Stimulated activated CD4-positive, alpha-beta T cell treated with anti-CD3 and anti-CD28 coated beads, TNF-alpha, amount 100 ng/mL, for 48 hours (primary cell): Measurements from ENCODE around the gene ARRDC1.
"Not testable (repeated sequence)": the region's sequence is repeated elsewhere in the genome, so short reads cannot be mapped to it uniquely, and the experiment has no call there.

ENCODE experiments used
- DNase-seq, 3 donors: peaks; one replicate each; pipeline ENCODE4 v3.0.0-alpha.2; 2020; ENCODE audit warnings: low read depth in 3 of 3

Gene ARRDC1, protein sequence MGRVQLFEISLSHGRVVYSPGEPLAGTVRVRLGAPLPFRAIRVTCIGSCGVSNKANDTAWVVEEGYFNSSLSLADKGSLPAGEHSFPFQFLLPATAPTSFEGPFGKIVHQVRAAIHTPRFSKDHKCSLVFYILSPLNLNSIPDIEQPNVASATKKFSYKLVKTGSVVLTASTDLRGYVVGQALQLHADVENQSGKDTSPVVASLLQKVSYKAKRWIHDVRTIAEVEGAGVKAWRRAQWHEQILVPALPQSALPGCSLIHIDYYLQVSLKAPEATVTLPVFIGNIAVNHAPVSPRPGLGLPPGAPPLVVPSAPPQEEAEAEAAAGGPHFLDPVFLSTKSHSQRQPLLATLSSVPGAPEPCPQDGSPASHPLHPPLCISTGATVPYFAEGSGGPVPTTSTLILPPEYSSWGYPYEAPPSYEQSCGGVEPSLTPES

DNA sequence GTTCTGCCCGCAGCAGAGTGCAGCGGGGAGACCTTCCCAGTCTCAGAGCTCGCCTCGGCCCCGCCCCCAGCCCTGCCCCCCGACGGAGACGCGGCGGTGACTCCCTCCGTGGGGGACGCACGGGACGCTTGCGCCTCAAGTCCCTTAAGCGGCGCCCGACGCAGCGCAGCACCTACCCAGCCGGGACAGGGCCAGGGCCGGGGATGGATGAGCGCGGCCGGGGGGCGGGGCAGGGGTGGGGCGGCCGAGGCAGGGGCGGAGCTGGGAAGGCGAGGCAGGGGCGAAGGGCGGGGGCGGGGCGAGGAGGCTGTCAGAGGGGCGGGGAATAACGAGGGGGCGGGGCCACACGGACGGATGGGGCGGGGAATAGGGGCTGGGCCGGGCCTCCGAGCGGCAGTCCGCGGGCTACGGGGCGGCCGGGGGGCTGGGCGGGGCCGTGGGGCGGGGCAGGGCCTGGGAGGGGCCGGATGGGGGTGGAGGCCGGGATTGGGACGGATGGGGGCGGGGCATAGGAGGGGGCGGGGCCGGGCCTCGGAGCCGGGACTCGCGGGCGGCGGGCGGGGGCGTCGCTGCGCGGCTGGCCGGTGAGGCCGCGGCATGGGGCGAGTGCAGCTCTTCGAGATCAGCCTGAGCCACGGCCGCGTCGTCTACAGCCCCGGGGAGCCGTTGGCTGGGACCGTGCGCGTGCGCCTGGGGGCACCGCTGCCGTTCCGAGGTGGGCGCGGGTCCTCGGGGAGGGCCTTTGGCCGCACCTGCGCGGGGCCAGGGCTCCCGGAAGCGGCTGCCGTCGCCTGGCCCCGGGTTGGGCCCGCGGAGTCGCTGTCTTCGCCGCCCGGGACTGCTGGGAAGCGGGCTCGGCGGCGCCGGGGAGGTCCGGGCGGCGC is at the start of gene ARRDC1:
ARRDC1 (plus strand) TSS at position 566 of the 884 bp plus-strand sequence; CDS start at position 598, 32 bp downstream.
- peak; percentile 86 to 94 (median 90) for DNase-seq

DNA sequence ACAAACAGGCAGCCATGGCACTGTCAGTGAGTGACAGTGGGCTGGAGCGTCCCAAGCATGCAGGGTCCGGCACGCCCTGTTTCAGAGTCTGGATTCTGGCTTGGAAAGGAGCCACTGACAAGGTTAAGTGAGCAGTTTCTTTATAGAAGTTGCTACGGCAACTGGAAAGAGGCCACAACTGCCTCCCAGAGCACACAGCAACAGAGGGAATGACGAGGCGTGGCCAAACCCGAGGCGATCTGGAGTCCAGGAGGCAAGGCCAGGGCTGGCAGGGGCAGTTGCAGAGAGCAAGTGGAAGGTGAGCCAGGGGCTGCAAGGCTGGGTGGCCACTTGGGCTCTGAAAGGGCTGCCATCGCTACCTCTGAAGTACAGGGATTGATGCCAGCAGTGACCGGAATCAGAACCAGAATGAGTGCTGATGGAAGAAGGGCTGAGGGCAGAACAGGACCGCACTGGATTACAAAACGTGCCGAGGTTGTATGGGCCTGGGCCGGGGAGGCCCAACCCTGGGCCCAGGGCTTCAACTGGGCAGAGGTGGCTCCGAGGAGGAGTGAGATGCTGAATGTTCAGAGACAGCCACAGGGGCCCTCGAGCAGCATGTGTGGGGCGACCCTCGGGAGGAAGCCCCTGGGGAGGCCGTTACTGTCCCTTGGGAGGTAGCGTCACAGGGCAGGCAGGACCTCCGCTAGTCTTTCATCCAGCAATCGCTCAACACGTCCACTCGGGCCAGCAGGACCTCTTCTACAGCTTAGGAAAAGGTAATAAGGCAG is 49.2 kb upstream of the ARRDC1 start:
- no peak for DNase-seq

DNA sequence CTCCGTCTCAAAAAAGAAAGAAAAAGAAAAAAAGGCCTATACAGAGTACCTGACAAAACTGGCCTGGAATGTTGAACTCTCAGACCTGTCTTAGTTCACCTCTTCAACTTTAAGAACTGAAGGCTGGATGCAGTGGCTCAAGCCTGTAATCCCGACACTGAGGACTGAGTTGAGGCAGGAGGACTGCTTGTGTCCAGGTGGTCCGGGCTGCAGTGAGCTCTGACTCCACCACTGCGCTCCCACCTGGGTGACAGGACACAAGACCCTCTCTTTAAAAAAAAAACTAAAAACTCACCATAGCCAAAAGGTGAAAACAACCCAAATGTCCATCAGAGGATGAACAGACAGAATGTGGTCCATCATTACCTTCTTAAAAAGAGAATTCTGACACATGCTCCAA is 47.4 kb upstream of the ARRDC1 start:
- no peak for DNase-seq

GRCh38 chr9:137564134-137564533 is 41.4 kb upstream of the ARRDC1 start:
- no peak for DNase-seq

DNA sequence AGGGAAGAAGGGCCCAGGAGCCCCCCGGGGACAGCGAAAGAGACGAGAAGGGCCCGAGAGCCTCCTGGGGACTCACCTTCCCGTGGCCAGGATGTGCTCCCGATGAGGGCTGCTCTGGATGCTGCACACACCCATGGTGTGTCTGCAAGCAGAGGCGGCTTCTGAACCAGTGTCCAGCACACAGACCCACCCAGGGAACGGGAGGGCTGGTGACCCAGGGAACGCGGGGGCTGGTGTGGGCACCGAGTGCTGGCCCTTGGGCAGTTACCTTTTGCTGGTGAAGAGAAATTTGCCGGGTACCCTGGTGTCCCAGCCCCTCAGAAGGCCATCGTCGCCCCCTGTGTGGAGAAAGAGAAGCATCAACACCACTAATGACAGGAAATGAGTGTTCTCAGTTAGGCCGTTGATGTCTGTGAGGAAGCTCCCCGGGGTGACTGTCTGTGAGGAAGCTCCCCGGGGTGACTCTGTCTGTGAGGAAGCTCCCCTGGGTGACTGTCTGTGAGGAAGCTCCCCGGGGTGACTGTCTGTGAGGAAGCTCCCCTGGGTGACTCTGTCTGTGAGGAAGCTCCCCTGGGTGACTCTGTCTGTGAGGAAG is 40.6 kb upstream of the ARRDC1 start:
- no peak for DNase-seq

DNA sequence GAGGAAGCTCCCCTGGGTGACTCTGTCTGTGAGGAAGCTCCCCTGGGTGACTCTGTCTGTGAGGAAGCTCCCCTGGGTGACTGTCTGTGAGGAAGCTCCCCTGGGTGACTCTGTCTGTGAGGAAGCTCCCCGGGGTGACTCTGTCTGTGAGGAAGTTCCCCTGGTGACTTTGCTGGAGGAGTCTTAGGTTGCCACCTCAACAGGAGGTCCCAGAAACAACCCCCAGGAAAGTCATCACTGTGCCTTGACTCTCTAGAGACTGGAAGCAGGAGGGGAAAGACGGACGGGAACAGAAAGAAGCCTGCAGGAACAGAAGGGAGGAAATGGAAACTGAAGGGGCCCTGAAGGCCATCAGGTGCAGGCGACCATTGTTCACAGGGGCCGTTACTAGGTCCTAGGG is 37.0 kb upstream of the ARRDC1 start:
- DNase-seq = not testable (repeated sequence)

DNA sequence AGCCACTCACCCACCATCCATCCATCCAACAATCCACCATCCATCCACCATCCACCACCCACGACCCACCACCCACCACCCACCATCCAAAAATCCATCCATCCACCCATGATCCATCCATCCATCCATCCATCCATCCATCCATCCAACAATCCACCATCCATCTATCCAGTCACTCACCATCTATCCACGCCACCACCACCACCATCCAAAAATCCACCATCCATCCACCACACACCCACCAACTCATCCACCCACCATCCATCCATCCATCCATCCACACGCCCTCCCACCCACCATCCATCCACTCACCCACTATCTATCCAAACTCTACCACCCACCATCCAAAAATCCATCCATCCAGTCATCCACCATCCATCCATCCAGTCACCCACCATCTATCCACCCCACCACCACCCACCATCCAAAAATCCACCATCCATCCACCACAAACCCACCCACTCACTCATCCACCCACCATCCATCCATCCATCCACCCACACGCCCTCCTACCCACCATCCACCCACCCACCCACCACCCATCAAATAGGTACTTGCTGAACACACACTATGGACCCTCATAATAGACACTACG is 35.8 kb upstream of the ARRDC1 start:
- no peak for DNase-seq

DNA sequence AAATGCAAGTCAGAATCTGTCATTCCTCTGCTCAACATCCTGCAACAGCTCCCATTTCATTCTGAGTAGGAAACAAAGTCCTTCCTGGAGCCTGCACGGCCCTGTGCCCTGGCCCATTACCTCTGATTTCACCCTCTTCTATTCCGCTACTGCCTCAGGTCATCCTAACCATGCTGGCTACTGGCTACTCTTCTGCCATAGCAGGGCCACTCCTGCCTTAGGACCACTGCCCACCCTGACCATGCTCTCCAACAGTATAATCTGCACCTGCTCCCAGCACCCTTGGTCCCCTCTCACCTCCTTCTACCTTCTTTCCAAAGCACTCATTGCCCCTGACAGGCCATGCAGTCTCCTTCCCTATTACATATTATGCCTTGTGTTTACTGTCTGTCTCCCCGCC is 34.9 kb upstream of the ARRDC1 start:
- DNase-seq = no peak

DNA sequence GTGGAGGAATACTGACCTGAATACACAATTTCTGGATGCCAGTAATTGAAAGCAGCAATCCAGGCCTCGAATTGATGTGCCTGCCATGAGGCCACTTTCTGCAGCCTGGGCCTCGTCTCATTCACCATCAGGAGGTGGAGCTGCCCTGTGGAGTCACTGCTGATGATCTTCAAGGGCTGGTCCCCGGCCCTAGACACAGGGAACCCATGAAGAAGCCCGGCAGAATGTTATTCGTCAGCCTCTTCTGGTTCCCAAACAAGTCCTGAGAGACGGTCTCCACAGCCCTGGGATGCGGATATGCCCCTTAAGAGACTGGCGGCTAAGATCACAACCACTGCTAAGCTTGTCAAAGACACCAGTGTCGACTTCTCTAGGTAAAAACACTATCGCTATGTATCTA is 31.3 kb upstream of the ARRDC1 start:
- DNase-seq = no peak

DNA sequence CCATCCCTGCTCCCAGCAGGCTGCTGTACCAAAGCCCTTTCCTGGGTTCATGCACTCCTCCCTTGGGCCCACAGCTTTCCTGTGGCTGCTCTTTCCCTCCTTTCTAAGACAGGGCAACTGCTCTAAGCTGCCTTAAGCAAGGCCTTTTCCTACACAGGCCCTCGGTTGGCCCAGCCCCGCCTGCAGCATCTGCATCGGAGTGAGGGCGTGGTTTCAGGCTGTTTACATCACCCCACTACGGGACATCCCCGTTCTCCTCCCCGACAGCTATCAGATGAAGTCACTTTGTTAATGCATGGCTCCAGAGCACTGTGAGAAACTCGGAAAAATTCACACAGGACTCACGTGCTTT is 30.1 kb upstream of the ARRDC1 start:
- DNase-seq = no peak

- no peak for DNase-seq
Measured at GRCh38 chr9:137575716-137576411, 29.6 kb upstream of the ARRDC1 start.

- peak; percentile 89 to 98 (median 94) for DNase-seq
Measured at GRCh38 chr9:137578518-137579258, 26.8 kb upstream of the ARRDC1 start, which contains the start of gene DPH7. DPH7 (minus strand) TSS chr9:137578925; CDS start chr9:137578777, 148 bp downstream.

DNA sequence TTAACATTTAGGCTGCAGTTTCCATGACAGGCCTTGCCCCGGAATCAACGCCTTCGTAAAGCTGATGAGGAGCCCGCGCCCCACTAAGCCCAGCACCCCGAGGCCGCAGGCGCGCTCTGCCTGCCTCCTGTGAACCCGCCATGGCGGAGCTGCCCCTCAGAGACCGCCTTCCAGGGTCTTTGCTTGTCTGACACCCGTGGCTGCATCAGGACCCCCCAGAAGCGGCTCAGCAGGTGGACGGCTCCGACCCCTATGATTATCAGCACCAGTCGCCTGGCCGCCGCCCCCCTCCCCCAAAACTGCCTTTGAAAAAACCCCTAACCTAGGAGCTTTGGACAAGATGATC is 26.3 kb upstream of the ARRDC1 start:
- DNase-seq = no peak

DNA sequence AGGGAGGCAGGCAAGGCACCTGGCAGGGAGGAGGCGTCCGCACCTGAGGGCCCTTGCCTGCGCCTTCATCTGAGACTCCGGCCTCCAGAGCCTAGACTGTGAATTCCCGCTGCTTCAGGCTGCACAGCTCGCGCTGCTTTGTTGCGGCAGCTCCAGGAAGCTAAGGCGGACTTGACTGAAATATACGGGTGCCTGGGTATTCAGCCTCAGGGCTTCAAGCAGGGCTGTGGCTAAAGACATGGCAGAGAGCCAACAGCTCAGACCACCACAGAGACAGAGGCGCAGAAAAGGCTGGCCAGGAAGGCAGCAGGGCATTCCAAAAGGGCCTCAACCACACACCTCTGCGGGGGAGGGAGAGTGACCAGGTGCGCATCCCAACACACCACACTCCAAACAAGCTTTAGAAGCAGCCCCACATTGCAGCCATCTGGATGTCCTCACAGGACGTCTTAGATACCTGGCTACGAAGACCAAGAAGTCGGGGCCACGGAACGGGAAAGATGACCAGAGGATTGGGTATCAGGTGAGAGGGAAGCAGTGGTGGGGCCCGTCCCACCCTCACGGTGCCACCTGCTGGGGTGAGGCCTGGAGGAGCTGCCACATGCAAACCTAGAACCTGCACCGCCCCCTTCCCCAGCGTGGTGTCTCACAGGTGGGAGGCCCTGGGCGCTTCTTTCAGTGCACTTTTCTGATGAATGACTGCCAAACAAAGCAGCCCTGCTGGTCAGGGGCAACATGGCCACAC is 25.1 kb upstream of the ARRDC1 start:
- DNase-seq = no peak

- no peak for DNase-seq
Measured at GRCh38 chr9:137580954-137581322, 24.5 kb upstream of the ARRDC1 start.

DNA sequence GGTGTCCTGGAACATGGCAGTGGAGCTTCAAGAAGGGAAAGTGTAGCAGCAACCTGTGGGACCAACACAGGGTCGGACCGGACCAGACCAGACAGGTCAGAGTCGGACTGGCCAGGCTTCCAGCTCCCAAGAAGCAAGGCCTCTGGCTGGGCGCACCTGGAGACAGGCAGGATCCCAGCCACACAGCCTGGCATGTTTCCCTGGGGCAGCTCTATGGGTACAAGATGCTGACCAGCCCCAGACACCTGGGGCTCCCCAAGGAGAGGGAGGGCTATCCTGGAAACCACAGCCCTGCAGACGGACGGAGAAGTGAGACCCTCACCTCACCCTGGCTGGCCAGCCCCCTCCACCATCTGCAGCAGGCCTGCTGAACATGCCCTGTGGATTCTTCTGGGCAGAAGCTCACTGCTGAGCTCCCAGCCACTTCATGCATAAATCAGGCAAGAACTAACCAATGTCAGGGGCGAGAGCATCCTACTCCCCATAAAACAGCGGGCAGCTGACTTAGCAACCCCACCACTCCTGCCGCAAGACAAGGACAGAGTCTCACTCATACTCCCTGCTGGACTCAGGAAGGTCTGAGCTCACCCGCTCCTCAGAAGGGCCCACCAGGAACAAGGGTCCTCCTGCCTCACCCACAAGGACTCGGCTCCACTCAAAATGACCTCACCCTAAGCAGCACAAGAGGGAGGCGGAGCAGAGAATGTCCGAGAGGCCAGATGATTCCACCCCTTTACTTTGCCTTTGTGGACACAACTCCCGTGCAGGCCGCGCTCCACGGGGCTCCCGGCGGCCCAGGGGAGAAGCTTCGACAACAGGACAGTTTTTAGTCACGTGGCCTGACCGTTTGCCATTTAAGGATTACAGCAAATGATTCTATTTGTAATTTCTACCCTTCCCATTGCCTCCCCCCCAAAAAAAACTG is 23.9 kb upstream of the ARRDC1 start:
- no peak for DNase-seq

DNA sequence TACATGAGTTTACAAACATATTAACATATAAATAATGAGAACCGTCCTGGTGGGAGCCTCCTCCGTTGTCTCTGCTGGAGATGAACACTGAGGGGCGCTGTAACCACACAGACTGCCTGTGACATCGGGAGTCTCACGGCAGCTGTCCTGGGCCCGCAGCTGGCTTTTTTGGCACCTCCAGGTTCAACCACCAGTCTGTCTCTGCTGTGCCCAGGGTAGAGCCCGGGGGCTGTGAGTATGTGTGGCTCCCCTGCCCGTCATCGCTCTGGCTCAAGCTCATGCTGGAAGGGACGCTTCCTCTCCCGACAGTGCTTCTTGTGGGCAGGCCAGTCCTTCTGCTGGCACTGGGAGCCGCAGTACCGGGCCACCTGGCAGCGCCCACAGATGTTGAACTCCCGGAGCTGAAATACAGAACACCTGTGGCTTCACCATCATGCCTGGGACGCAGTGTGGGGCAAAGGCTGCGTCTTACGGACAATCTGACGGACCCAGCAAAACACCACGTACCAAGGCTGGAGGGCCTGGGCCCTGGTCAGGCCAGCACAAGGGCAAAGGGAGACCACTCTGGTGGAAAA is 23.1 kb upstream of the ARRDC1 start:
- no peak for DNase-seq

DNA sequence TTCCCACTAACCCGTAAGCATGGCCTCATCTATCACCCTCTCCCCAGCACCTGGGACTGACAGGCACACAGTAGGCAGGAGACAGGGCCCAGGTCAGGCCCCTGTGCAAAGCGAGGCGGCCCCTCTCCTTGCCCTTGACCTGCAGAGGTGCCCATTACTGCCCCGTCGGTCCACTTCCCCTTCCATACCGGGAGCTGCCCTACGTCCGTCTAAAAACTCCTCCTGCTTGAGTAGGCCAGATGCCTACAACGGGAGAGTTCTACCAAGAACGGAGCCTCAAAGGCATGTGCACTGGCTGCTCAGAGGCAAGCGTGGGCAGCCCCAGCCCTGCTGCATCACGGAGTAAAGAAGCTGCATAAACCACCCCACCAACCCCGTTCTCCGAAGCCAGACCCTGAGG is 22.1 kb upstream of the ARRDC1 start:
- DNase-seq = no peak
